K562 (cell line): Measurements from ENCODE around the gene RIT1.

ENCODE experiments used
- ARID2 ChIP-seq: fragments of 450-650 bp; IDR thresholded peaks from 2 replicates; pipeline ENCODE4 v1.6.1; 2017; ENCODE audit warnings: antibody characterized with exemption, mild to moderate bottlenecking
- EP300 ChIP-seq: IDR thresholded peaks from 2 replicates; pipeline ENCODE4 v1.6.1; 2012; ENCODE audit warnings: low read length, improper control_type of control experiment
- PML ChIP-seq: IDR thresholded peaks from 2 replicates; pipeline ENCODE4 v1.6.1; 2012; ENCODE audit warnings: low read length, inconsistent platforms
- RAD21 ChIP-seq, 2 experiments: fragments of 250-450 bp in 1 of 2; fragments of 450-650 bp in 1 of 2; sonication (Bioruptor Pico) in 1 of 2; formaldehyde crosslinking in 1 of 2; IDR thresholded peaks in 1 of 2; conservative IDR thresholded peaks in 1 of 2; 2 replicates each; pipeline versions ENCODE4 v1.4.0 to v1.8.0; 2020 to 2022; ENCODE audit warnings: mild to moderate bottlenecking in 2 of 2, moderate library complexity in 1 of 2
- TCFL5 ChIP-seq: fragments of 250-450 bp; sonication (Bioruptor Pico); conservative IDR thresholded peaks from 2 replicates; pipeline ENCODE4 v1.6.1; 2021; ENCODE audit warnings: mild to moderate bottlenecking, moderate library complexity, matching md5 sums
- TEAD4 ChIP-seq, 2 experiments: sonication (generic) in 1 of 2; formaldehyde crosslinking in 1 of 2; IDR thresholded peaks; 2 replicates each; pipeline versions ENCODE4 v1.6.1 to v1.8.0; 2012 to 2022; ENCODE audit warnings: borderline replicate concordance in 1 of 2, inconsistent platforms in 1 of 2, low read length in 1 of 2, mild to moderate bottlenecking in 1 of 2, missing genetic modification reagents in 1 of 2
- TF ChIP-seq, protein P1 (sequence below): fragments of 450-650 bp; IDR thresholded peaks from 2 replicates; pipeline ENCODE4 v1.6.1; 2016; ENCODE audit warnings: borderline replicate concordance
- TF ChIP-seq, protein P2 (sequence below), 2 experiments: IDR thresholded peaks; 2 replicates each; pipeline ENCODE4 v1.6.1; 2012; ENCODE audit warnings: improper control_type of control experiment in 2 of 2, low read depth in 2 of 2, low read length in 2 of 2, borderline replicate concordance in 1 of 2
- TF ChIP-seq, protein P3 (sequence below), 3 experiments: IDR thresholded peaks in 2 of 3; conservative IDR thresholded peaks in 1 of 3; 2 replicates each; pipeline ENCODE4 v1.5.1; 2011 to 2012; ENCODE audit warnings: low read length in 3 of 3, mild to moderate bottlenecking in 3 of 3, control low read depth in 2 of 3, improper control_type of control experiment in 1 of 3, inconsistent platforms in 1 of 3, low read depth in 1 of 3, mixed read lengths in 1 of 3, moderate library complexity in 1 of 3; ENCODE audit not compliant: insufficient read depth in 2 of 3

DNA sequence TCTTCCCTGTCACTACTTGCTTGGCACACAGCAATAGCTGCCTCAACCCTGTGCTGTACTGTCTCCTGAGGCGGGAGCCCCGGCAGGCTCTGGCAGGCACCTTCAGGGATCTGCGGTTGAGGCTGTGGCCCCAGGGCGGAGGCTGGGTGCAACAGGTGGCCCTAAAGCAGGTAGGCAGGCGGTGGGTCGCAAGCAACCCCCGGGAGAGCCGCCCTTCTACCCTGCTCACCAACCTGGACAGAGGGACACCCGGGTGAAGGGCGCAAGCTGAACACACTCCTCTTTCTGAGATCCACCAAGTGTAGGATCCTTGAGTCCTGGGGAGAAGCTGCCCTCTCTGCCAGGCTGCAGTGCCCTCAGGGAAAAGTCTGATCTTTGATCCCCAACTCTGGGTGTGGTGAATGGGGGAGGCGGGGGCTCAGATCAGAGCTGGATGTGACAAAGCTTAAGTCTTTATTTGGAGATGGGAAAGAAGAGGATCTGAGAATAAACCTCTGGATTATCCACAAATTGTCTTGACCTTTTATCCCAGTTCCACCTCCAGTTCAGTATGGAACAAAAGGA lies 31.5 kb upstream of the RIT1 start:
- no peak for TF ChIP-seq RAD21 (CRISPR knock-in tag; conservative IDR thresholded peaks at IDR 0.05 in 1 of 2, IDR thresholded peaks at IDR 0.05 in 1 of 2)
- TF ChIP-seq PML, result no peak
- no peak for TF ChIP-seq TCFL5 (CRISPR knock-in tag)
- TF ChIP-seq, protein P1, sequence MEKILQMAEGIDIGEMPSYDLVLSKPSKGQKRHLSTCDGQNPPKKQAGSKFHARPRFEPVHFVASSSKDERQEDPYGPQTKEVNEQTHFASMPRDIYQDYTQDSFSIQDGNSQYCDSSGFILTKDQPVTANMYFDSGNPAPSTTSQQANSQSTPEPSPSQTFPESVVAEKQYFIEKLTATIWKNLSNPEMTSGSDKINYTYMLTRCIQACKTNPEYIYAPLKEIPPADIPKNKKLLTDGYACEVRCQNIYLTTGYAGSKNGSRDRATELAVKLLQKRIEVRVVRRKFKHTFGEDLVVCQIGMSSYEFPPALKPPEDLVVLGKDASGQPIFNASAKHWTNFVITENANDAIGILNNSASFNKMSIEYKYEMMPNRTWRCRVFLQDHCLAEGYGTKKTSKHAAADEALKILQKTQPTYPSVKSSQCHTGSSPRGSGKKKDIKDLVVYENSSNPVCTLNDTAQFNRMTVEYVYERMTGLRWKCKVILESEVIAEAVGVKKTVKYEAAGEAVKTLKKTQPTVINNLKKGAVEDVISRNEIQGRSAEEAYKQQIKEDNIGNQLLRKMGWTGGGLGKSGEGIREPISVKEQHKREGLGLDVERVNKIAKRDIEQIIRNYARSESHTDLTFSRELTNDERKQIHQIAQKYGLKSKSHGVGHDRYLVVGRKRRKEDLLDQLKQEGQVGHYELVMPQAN, result no peak
- TF ChIP-seq, protein P2, sequence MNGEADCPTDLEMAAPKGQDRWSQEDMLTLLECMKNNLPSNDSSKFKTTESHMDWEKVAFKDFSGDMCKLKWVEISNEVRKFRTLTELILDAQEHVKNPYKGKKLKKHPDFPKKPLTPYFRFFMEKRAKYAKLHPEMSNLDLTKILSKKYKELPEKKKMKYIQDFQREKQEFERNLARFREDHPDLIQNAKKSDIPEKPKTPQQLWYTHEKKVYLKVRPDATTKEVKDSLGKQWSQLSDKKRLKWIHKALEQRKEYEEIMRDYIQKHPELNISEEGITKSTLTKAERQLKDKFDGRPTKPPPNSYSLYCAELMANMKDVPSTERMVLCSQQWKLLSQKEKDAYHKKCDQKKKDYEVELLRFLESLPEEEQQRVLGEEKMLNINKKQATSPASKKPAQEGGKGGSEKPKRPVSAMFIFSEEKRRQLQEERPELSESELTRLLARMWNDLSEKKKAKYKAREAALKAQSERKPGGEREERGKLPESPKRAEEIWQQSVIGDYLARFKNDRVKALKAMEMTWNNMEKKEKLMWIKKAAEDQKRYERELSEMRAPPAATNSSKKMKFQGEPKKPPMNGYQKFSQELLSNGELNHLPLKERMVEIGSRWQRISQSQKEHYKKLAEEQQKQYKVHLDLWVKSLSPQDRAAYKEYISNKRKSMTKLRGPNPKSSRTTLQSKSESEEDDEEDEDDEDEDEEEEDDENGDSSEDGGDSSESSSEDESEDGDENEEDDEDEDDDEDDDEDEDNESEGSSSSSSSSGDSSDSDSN (IDR thresholded peaks at IDR 0.05; ENCODE audit: borderline replicate concordance in 1 of 2, low read depth in 2 of 2, low read length in 2 of 2), result no peak
- no peak for TF ChIP-seq TEAD4 (IDR thresholded peaks at IDR 0.05; ENCODE audit: low read length)
- no peak for TF ChIP-seq TEAD4 (CRISPR knock-in tag; IDR thresholded peaks at IDR 0.05; ENCODE audit: borderline replicate concordance)
- TF ChIP-seq ARID2, result no peak
- TF ChIP-seq, protein P3, sequence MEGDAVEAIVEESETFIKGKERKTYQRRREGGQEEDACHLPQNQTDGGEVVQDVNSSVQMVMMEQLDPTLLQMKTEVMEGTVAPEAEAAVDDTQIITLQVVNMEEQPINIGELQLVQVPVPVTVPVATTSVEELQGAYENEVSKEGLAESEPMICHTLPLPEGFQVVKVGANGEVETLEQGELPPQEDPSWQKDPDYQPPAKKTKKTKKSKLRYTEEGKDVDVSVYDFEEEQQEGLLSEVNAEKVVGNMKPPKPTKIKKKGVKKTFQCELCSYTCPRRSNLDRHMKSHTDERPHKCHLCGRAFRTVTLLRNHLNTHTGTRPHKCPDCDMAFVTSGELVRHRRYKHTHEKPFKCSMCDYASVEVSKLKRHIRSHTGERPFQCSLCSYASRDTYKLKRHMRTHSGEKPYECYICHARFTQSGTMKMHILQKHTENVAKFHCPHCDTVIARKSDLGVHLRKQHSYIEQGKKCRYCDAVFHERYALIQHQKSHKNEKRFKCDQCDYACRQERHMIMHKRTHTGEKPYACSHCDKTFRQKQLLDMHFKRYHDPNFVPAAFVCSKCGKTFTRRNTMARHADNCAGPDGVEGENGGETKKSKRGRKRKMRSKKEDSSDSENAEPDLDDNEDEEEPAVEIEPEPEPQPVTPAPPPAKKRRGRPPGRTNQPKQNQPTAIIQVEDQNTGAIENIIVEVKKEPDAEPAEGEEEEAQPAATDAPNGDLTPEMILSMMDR (IDR thresholded peaks at IDR 0.05 in 2 of 3, conservative IDR thresholded peaks at IDR 0.05 in 1 of 3; ENCODE audit: insufficient read depth in 2 of 3, low read depth in 1 of 3, low read length in 3 of 3), result no peak
- no peak for TF ChIP-seq EP300
